OCI-LY3 (cell line): ENCODE results near the gene OBSCN.

Experiments used
- H2AFZ ChIP-seq: fragments of 200-600, 300-600 bp; shearing (Covaris generic); 2 replicates; pipeline ENCODE4 v1.6.0; 2014; ENCODE audit warnings: antibody characterized with exemption, low read depth, low read length
- H3K27ac ChIP-seq: fragments of 200-600, 300-600 bp; sonication (generic); 2 replicates; pipeline ENCODE4 v1.5.1; 2014; ENCODE audit warnings: mild to moderate bottlenecking, low read length, moderate library complexity, mixed read lengths
- H3K27me3 ChIP-seq: fragments of 200-600, 300-600 bp; sonication (generic); 2 replicates; pipeline ENCODE4 v1.6.1; 2014; ENCODE audit warnings: low read depth, low read length, mixed read lengths
- H3K36me3 ChIP-seq: fragments of 200-600, 300-600 bp; sonication (generic); replicated peaks from 2 replicates; pipeline ENCODE3; 2014; ENCODE audit warnings: low read depth, low read length, mixed read lengths
- H3K4me1 ChIP-seq: fragments of 300-600, 200-600 bp; sonication (generic); 2 replicates; pipeline ENCODE4 v1.6.1; 2014; ENCODE audit warnings: low read length, mixed read lengths
- H3K4me2 ChIP-seq: fragments of 200-600, 300-600 bp; sonication (generic); 2 replicates; pipeline ENCODE4 v1.6.1; 2014; ENCODE audit warnings: low read length, mixed read lengths
- H3K4me3 ChIP-seq: fragments of 300-600, 200-600 bp; sonication (generic); 2 replicates; pipeline ENCODE4 v1.5.1; 2014; ENCODE audit warnings: antibody characterized with exemption, mild to moderate bottlenecking, low read length, moderate library complexity
- H3K79me2 ChIP-seq: fragments of 300-600, 200-600 bp; shearing (Covaris generic); 2 replicates; pipeline ENCODE4 v1.6.1; 2014; ENCODE audit warnings: mild to moderate bottlenecking, low read length, mixed read lengths
- H3K9ac ChIP-seq: fragments of 300-600, 200-600 bp; shearing (Covaris generic); 2 replicates; pipeline ENCODE4 v1.6.0; 2014; ENCODE audit warnings: mild to moderate bottlenecking, low read length, moderate library complexity
- H3K9me3 ChIP-seq: fragments of 200-600, 300-600 bp; shearing (Covaris generic); 2 replicates; pipeline ENCODE4 v1.6.1; 2014; ENCODE audit warnings: low read length, mixed read lengths; ENCODE audit not compliant: insufficient read depth
- H4K20me1 ChIP-seq: fragments of 200-600, 300-600 bp; sonication (generic); 2 replicates; pipeline ENCODE4 v1.6.1; 2016; ENCODE audit warnings: low read length, mixed read lengths; ENCODE audit not compliant: insufficient read depth
- CTCF ChIP-seq: fragments of 200-600, 300-600 bp; sonication (generic); IDR thresholded peaks from 2 replicates; pipeline ENCODE4 v1.5.1; 2014; ENCODE audit warnings: antibody characterized with exemption, low read length, low read depth
- EZH2phosphoT487 ChIP-seq: fragments of 200-600 bp; shearing (Covaris generic); IDR thresholded peaks from 2 replicates; pipeline ENCODE4 v1.6.1; 2018; ENCODE audit warnings: antibody characterized with exemption, mixed run types, low read depth

OBSCN gene

GRCh38 chr1:228358039-228358763, 150.4 kb downstream of the OBSCN start:
- H3K36me3 ChIP-seq: no peaks in the 10 kb centered on the region
- no peak overlapping the region for H3K4me2 ChIP-seq
- no peak overlapping the region for H3K9ac ChIP-seq
- no peak overlapping the region for H3K27ac ChIP-seq
- H3K4me3 ChIP-seq: no peak overlapping the region
- no peaks in the 10 kb centered on the region for H3K4me1 ChIP-seq
- TF ChIP-seq CTCF: no peak
- TF ChIP-seq EZH2phosphoT487: no peak
- no peaks in the 10 kb centered on the region for H3K9me3 ChIP-seq
- no peak overlapping the region for H2AFZ ChIP-seq
- no peaks in the 10 kb centered on the region for H3K79me2 ChIP-seq
- no peaks in the 10 kb centered on the region for H4K20me1 ChIP-seq
- no peaks in the 10 kb centered on the region for H3K27me3 ChIP-seq

- no peaks in the 10 kb centered on the region for H3K27me3 ChIP-seq
- H3K4me2 ChIP-seq: no peak overlapping the region
- H2AFZ ChIP-seq: no peak overlapping the region
- H3K4me3 ChIP-seq: no peak overlapping the region
- no peaks in the 10 kb centered on the region for H4K20me1 ChIP-seq
- H3K79me2 ChIP-seq: no peaks in the 10 kb centered on the region
- no peaks in the 10 kb centered on the region for H3K4me1 ChIP-seq
- TF ChIP-seq EZH2phosphoT487 (no peak), CTCF (no peak)
- H3K36me3 ChIP-seq: no peaks in the 10 kb centered on the region
- H3K9me3 ChIP-seq: no peaks in the 10 kb centered on the region
- H3K27ac ChIP-seq: no peak overlapping the region
- no peak overlapping the region for H3K9ac ChIP-seq
Observed at GRCh38 chr1:228358764-228359612, 151.1 kb downstream of the OBSCN start.

GRCh38 chr1:228359613-228360532, 152.0 kb downstream of the OBSCN start:
- H3K79me2 ChIP-seq: no peaks in the 10 kb centered on the region
- TF ChIP-seq EZH2phosphoT487: no peak
- no peak for TF ChIP-seq CTCF

More at GRCh38 chr1:228359613-228360532, 152.0 kb downstream of the OBSCN start:
- Histone ChIP-seq H3K4me1 (no peaks in the 10 kb centered on the region), H3K4me3 (no peak overlapping the region), H3K4me2 (no peak overlapping the region), H3K27ac (no peak overlapping the region), H2AFZ (no peak overlapping the region), H3K9ac (no peak overlapping the region), H3K9me3 (no peaks in the 10 kb centered on the region), H4K20me1 (no peaks in the 10 kb centered on the region), H3K36me3 (no peaks in the 10 kb centered on the region), H3K27me3 (no peaks in the 10 kb centered on the region)
